ENCODE measurements around the gene PLCL2.

The PLCL2 gene

GRCh38 chr3:16896094-16896627, 11.4 kb downstream of the PLCL2 start:
- no peak for DNase-seq

- DNase-seq, result no peak
Measured at GRCh38 chr3:16896820-16897219, 12.1 kb downstream of the PLCL2 start.

- DNase-seq, result peak; percentile 24
Measured at GRCh38 chr3:16897254-16897926, 12.6 kb downstream of the PLCL2 start.

GRCh38 chr3:16898595-16899395, 14.0 kb downstream of the PLCL2 start:
- no peak for DNase-seq

GRCh38 chr3:16899919-16900318, 15.2 kb downstream of the PLCL2 start:
- no peak for DNase-seq

DNA sequence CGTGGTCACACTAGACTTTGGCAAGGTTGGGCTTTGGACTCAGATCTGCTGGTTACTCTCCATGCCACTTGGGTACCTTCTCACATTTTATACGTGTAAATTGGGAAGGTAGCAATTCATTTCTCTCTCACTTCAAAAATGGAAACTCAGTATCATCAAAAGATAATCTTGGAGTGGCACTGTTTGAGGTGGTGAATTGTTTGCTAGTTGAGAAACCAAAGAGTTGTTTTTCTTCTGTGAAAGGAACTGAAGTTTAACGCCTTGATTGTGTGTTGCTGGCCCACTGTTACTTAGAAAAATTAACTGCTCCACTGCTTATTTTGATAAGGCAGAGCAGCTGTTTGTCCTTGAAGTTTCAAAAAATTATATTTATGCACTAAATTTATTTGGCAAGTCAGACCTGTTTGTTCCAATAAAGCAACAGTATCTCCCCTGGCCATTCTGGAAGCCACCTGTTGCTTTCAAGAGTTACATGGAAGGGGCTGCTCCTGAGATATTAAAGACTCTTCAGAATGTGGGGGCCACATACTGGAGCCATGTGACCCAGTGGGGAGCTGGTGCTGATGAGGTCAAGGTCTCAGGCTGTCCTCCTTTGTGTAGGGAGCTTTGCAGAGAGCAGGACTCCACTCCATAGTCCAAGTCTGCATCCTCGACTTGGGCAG, 16.2 kb downstream of the PLCL2 start:
- no peak for DNase-seq

GRCh38 chr3:16904423-16905417, 20.0 kb downstream of the PLCL2 start:
- DNase-seq, result no peak

DNA sequence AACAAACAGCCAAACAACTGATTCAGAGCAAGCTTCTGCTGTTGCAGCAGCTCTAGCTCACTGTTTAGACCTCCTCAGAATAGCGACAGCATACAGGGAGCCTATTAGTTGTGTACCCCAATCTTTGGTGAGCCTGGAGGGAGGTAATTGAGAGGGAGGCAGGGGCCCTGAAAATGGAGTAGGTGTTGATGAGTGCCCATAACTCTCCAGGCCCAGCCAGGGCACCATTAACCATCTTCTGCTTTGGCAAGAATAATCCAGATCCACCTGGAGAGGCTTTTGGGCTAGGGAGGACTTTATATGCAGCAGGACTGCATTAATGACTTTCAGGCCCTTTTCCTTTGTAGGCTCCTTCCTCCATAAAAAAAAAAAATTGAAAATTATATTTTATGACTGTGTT, 20.9 kb downstream of the PLCL2 start:
- DNase-seq, result no peak

- peak; percentile 15 for DNase-seq
Measured at GRCh38 chr3:16906682-16907081, 21.9 kb downstream of the PLCL2 start.

GRCh38 chr3:16907243-16907642, 22.5 kb downstream of the PLCL2 start:
- DNase-seq, result no peak

DNA sequence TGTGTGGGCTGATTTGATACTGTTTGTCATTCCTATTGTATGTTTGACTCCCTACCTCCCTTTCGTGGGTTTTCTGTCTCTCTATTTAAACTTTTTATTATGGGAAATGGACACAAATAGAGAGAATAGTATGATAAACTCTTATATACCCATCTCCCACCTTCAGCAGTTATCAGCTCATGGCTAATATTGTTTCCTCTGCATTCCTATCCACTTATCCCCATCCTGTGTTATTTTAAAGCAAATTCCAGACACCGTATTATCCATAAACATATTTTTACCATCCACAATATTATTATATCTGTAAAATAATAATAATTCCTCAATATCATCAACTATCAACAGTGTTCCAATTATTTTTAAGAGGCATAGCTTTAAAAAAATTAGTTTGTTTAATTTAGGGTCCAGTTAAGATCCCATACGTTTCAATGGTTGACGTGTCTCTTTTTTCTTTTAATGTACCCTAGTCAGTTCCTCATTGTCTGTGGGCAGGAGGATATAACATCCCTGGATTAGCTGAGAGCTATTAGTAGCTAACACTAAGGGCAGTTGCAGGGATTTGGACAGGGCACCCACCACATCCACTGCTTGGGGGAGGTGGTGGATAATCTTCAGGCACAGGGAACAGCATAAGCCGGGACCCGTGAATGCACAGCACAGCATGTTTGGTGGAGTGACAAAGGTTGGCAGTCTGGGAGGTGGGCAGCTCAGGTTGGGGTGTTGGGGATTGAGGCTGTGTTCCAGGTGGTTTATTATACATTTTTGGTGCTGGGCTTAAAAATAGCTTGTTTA, 23.5 kb downstream of the PLCL2 start:
- DNase-seq, result no peak

GRCh38 chr3:16908896-16909295, 24.1 kb downstream of the PLCL2 start:
- DNase-seq, result no peak

GRCh38 chr3:16909802-16910201, 25.0 kb downstream of the PLCL2 start:
- no peak for DNase-seq

- DNase-seq, result no peak
Measured at GRCh38 chr3:16910207-16910606, 25.5 kb downstream of the PLCL2 start.

DNA sequence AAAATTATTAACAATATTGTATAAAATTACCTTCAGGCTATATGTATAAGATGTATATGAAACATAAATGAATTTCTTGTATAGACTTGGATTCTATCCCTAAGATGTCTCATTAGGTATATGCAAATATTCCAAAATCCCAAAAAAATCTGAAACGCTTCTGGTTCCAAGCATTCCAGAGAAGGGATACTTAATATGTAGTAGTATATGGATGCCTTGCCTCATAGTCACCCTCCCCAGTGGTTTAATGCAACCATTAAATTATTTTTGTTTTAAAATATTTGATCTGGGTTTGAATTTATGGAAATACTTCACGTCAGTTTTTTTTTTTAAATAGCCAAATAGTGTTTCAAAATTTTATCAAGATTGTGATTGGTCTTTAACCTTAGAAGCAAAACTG, 27.2 kb downstream of the PLCL2 start:
- DNase-seq, result no peak

- no peak for DNase-seq
Measured at GRCh38 chr3:16912400-16913263, 27.9 kb downstream of the PLCL2 start.

GRCh38 chr3:16913264-16913580, 28.5 kb downstream of the PLCL2 start:
- no peak for DNase-seq

DNA sequence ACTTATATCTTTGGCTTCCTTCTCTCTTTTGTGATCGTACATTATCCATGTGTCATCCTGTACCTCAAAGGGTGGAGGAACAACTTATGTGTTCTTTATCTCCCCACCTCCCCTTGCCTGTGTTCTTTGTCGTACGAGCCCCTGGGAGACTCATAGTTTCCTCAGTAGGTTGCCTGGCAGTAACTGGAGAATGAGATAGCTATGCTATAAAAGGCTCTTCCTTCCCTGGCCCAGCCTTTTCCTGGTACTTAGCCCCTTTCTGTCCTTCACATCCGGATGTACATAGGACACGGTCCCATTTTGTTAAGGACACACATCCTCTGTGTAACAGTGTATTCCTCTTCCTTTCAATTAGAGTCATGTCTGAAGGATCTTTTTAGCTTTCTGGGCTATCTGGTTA, 32.1 kb downstream of the PLCL2 start:
- DNase-seq, result no peak

GRCh38 chr3:16917256-16917935, 32.6 kb downstream of the PLCL2 start:
- DNase-seq, result no peak

Data from NCI-H774 (cell line).